Right lobe of liver (tissue), 4 donors: ENCODE data around the gene UBE2J2.

ENCODE experiments used
- CTCF ChIP-seq, 4 donors: fragments of 200-600 bp in 3 of 4; fragments of 450-650 bp in 1 of 4; IDR thresholded peaks; one replicate each; pipeline versions ENCODE4 v1.5.1 to v1.8.0; 2016 to 2022; ENCODE audit warnings: antibody characterized with exemption in 4 of 4, mild to moderate bottlenecking in 2 of 4
- POLR2A ChIP-seq: fragments of 450-650 bp; IDR thresholded peaks from one replicate; pipeline ENCODE4 v1.6.1; 2017; ENCODE audit warnings: antibody characterized with exemption, mild to moderate bottlenecking
- donor health status: DM: no; HTN: no; CAD: no.
- donor health status: DM: no; HTN: no; CAD: no.
- donor health status: DM: no; HTN: yes; CAD: no.

- TF ChIP-seq POLR2A (no peak), CTCF (IDR thresholded peaks at IDR 0.05) (no peak)
Measured at GRCh38 chr1:1222575-1223225, 51.0 kb downstream of the UBE2J2 start.
